Effector CD8-positive, alpha-beta T cell (primary cell): ENCODE data around the gene ILRUN.
"Not testable (repeated sequence)": the region's sequence is repeated elsewhere in the genome, so short reads cannot be mapped to it uniquely, and the experiment has no call there.

Experiments used
- DNase-seq: peaks from one replicate; lab custom pipeline; 2025; lab: John Stamatoyannopoulos, UW

The ILRUN gene

DNA sequence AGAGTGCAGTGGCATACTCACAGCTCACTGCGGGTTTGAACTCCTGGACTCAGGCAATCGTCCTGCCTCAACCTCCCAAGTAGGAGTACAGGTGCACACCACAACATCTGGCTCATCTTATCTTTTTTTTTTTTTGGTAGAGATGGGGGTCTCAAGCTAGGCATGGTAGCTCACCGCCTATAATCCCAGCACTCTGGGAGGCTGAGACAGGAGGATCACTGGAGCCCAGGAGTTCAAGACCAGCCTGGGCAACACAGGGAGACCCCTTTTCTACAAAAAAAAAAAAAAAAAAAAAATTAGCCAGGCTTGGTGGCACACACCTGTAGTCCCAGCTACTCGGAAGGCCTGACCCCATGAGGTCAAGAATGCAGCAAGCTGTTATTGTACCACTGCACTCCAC lies 31.5 kb downstream of the ILRUN start:
- no peak for DNase-seq

- DNase-seq: no peak
These were observed 32.2 kb downstream of the ILRUN start for GRCh38 chr6:34664256-34664971.

DNA sequence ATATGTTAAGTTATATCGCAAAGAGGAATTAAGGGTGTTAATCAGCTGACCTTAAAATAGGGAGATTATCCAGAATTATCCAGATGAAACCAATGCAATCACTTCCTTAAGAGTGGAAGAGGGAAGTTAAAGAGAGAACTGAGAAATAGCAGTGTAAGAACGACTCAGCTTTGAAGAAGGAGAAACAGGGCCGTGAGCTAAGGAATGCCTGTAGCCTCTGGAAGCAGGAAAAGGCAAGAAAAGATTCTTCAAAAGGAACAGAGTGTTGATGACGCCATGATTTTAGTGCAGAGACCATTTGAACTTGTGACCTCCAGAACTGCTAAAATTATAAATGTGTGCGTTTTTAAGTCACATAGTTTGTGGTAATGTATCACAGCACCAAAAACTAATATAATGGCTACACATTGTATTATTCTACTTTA lies 32.7 kb downstream of the ILRUN start:
- DNase-seq: no peak

GRCh38 chr6:34663371-34663770 lies 33.2 kb downstream of the ILRUN start:
- no peak for DNase-seq

- DNase-seq: no peak
These were observed 35.2 kb downstream of the ILRUN start for GRCh38 chr6:34661357-34661756.

- DNase-seq: no peak
These were observed 37.8 kb downstream of the ILRUN start for GRCh38 chr6:34658605-34659265.

DNA sequence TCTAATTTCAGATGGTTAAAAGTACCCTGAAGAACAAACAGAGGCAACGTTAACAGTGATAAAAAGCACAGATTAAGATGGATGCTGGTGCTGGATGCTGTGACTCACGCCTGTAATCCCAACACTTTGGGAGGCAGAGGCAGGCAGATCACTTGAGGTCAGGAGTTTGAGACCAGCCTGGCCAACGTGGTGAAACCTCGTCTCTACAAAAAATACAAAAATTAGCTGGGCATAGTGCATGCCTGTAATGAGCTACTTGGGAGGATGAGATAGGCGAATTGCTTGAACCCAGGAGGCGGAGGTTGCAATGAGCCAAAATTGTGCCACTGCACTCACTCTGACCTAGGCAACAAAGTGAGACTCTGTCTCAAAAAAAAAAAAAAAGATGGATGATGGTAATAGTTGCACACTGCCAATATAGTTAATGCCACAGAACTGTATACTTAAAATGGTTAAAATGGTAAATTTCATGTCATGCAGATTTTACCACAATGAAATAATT lies 38.5 kb downstream of the ILRUN start:
- not testable (repeated sequence) for DNase-seq

DNA sequence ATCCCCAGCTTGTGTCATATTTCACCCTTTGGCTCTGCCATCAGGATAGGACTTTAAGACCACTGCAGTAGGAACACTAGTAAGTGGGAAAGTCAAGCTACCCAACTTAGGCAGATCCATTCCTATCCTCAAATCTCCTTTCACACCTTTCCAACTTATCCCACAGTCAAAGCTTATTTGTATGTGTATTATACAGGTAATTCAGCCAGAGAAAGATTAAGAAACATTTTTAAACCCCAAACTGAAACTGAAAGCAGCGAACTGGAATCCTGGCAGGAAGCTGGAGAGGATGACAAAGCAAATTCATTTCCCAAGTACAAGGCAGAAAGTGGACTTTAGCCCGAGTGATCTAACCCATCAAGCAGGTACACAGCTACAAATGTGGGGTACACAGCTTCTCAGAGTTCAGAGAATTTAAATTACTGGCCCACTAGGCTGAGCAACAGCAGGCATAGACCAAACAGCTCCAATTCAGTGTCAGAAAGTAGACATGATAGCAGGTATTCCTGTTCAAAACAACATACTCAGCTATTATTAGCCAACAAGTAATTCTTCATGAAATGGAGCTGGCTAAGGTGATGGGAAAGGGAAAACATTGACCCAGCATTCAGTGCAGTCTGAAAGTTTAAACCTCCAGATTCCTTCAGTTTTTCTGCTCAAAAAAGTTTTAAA lies 39.1 kb downstream of the ILRUN start:
- DNase-seq: no peak

DNA sequence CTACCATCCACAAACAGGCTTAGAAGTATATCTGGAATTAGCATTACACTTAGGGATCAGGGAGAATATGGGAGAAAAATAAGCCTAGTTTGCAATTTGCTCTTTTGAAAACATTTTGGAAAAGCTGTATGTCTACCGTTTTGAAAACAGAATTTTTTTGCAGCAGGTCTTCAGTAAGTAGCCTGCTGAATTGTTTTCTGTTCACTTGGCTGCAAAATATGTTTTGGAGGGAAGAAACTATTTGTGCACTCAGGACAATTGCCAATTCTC lies 39.6 kb downstream of the ILRUN start:
- DNase-seq: no peak

- DNase-seq: no peak
These were observed 40.1 kb downstream of the ILRUN start for GRCh38 chr6:34656378-34657036.

DNA sequence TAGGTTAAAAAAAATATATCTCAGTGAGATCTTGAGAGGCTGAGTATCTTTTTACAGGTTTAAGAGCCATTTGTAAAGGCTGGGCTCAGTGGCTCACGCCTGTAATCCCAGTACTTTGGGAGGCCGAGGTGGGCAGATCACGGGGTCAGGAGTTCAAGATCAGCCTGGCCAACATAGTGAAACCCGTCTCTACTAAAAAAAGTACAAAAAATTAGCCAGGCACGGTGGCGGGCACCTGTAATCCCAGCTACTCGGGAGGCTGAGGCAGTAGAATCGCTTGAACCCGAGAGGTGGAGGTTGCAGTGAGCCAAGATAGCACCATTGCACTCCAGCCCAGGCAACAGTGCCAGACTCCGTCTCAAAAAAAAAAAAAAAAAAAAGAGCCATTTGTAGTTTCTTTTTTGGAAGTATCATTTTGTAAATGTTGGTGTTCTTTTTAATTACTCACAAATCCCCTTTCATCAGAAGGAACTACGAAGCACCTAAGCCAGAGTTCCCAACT lies 40.6 kb downstream of the ILRUN start:
- not testable (repeated sequence) for DNase-seq

DNA sequence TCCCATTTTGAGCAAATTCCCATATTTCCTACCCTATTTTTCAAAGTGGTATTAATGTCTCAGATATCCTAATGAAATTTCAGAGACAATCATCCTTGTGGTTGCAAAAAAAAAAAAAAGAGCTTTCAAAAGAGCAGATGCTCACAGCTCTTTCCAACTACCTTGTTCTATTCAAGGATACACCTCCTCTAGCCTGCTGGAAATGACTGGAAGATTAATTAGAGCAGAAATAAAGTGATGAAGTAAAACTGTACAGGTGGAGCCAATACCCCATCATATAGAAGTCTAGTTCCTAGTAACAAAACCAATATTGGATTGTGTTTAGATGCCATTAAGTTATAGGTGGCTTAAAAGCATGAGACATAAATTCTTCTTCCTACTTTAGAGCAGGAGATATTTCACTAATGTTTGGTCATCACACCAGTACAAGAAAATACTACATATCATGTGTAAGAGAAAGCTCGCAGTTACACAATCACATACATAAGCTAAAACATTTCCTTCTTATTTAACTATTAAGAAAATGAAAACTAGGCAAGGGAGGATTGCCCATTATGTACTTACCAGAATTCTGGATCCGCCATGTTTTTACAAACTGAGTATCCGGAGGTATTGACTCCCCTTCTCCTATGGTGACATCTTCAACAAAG lies 42.4 kb downstream of the ILRUN start:
- no peak for DNase-seq

DNA sequence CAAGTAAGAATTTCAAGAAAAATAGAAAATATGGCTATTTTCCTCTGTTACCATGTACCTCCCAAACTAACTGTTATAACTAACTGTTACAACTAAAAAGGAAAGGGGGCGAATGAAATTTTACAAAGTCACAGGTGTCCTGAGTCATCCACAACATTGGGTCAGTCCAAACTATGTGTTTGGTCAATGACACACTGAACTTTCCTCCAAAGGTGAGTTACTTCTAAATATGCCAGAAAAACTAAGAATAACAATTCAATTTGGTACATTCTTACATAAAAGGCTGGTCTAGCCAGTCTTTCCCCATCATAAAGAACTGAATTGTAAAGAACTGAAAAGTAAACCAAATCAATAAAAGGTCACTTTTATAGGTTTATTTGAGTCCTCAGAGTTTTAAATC lies 44.3 kb downstream of the ILRUN start:
- no peak for DNase-seq

DNA sequence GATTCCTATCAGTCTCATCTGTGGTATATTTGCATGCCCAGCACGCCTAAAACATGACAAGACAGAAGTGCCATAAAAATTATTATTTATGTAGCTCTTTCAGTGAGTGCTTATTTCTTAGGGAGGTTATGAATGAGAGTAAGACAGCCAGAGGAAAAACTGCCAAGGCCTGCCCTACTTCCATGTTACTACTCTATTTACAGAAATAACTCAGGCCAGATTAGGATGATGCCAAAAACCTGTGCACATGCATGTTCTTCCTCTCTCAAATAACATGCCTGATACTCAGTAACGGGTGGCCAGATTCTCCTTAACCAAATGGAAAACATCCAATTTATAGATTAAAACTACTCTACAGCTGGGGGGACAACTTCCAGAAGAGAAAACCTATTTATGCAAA lies 45.7 kb downstream of the ILRUN start:
- DNase-seq: no peak

DNA sequence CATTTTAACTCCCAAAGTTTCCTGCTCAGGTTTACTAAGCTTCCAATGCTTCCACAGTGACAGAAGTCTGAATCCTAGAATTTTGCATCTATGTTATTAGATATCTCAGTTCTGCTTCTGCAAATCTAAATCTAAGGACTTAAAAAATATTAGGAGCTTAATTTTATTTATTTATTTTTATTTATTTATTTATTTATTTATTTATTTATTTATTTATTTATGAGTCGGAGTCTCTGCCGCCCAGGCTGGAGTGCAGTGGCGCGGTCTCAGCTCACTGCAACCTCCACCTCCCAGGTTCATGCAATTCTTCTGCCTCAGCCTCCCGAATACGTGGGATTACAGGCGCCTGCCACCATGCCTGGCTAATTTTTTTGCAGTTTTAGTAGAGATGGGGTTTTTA lies 46.3 kb downstream of the ILRUN start:
- not testable (repeated sequence) for DNase-seq

- no peak for DNase-seq
These were observed 47.8 kb downstream of the ILRUN start for GRCh38 chr6:34648806-34649205.
